PFSK-1 (cell line): Measurements from ENCODE around the gene CTNND2.

Experiments used
- FOXP2 ChIP-seq: optimal IDR thresholded peaks from 2 replicates; pipeline ENCODE3; 2011; ENCODE audit warnings: borderline replicate concordance, control low read depth, inconsistent platforms; ENCODE audit not compliant: insufficient read depth; ENCODE audit errors: extremely low read length, extremely low read depth
- POLR2AphosphoS5 ChIP-seq: IDR thresholded peaks from 2 replicates; pipeline ENCODE4 v1.6.1; 2012; ENCODE audit warnings: low read depth, mild to moderate bottlenecking, control low read depth, low read length, moderate library complexity
- SIN3A ChIP-seq: IDR thresholded peaks from 2 replicates; pipeline ENCODE4 v1.6.1; 2012; ENCODE audit warnings: mild to moderate bottlenecking, low read length, moderate library complexity, borderline replicate concordance; ENCODE audit not compliant: insufficient read depth
- TAF1 ChIP-seq: IDR thresholded peaks from 2 replicates; pipeline ENCODE4 v1.6.1; 2012; ENCODE audit warnings: low read length, control low read depth, borderline replicate concordance; ENCODE audit not compliant: insufficient read depth
- TF ChIP-seq, protein P1 (sequence below), 2 experiments: IDR thresholded peaks; 2 replicates each; pipeline versions ENCODE4 v1.6.1 to v1.8.0; 2011 to 2012; ENCODE audit warnings: low read depth in 2 of 2, low read length in 2 of 2, control low read depth in 1 of 2, inconsistent platforms in 1 of 2, mild to moderate bottlenecking in 1 of 2, moderate library complexity in 1 of 2; ENCODE audit not compliant: insufficient read depth in 1 of 2

CTNND2 gene

GRCh38 chr5:11449966-11450365 is 454.3 kb downstream of the CTNND2 start:
- TF ChIP-seq, protein P1, sequence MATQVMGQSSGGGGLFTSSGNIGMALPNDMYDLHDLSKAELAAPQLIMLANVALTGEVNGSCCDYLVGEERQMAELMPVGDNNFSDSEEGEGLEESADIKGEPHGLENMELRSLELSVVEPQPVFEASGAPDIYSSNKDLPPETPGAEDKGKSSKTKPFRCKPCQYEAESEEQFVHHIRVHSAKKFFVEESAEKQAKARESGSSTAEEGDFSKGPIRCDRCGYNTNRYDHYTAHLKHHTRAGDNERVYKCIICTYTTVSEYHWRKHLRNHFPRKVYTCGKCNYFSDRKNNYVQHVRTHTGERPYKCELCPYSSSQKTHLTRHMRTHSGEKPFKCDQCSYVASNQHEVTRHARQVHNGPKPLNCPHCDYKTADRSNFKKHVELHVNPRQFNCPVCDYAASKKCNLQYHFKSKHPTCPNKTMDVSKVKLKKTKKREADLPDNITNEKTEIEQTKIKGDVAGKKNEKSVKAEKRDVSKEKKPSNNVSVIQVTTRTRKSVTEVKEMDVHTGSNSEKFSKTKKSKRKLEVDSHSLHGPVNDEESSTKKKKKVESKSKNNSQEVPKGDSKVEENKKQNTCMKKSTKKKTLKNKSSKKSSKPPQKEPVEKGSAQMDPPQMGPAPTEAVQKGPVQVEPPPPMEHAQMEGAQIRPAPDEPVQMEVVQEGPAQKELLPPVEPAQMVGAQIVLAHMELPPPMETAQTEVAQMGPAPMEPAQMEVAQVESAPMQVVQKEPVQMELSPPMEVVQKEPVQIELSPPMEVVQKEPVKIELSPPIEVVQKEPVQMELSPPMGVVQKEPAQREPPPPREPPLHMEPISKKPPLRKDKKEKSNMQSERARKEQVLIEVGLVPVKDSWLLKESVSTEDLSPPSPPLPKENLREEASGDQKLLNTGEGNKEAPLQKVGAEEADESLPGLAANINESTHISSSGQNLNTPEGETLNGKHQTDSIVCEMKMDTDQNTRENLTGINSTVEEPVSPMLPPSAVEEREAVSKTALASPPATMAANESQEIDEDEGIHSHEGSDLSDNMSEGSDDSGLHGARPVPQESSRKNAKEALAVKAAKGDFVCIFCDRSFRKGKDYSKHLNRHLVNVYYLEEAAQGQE (IDR thresholded peaks at IDR 0.05; ENCODE audit: insufficient read depth in 1 of 2, low read depth in 2 of 2, low read length in 2 of 2), result no peak
- TF ChIP-seq TAF1 (no peak), FOXP2 (no peak), POLR2AphosphoS5 (no peak), SIN3A (no peak)

- TF ChIP-seq, protein P1 (IDR thresholded peaks at IDR 0.05; ENCODE audit: insufficient read depth in 1 of 2, low read depth in 2 of 2, low read length in 2 of 2), result no peak
- TF ChIP-seq POLR2AphosphoS5 (no peak), TAF1 (no peak), SIN3A (no peak), FOXP2 (no peak)
These were observed 455.0 kb downstream of the CTNND2 start for GRCh38 chr5:11449217-11449616.

DNA sequence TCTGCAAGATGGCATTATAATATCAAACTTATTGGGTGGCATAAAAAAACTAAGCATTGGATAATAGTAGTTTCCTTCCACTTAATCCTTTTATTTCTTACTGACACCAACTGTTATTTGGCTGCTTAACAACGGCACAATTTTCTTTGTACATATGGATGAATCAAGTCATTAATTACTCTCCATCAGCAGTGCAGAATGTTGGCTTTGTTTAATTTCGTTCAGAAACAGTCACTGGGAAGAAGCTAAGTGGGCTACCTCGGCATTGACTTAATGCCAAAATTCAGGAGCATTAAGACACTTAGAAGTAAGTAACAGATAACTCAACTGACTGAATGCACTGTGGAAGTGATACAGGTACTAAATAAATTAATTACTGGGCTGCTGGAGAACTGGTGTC is 460.4 kb downstream of the CTNND2 start:
- TF ChIP-seq, protein P1 (IDR thresholded peaks at IDR 0.05; ENCODE audit: insufficient read depth in 1 of 2, low read depth in 2 of 2, low read length in 2 of 2), result no peak
- TF ChIP-seq TAF1 (no peak), FOXP2 (no peak), POLR2AphosphoS5 (no peak), SIN3A (no peak)

- TF ChIP-seq FOXP2 (no peak), POLR2AphosphoS5 (no peak), TAF1 (no peak), SIN3A (no peak)
- TF ChIP-seq, protein P1 (IDR thresholded peaks at IDR 0.05; ENCODE audit: insufficient read depth in 1 of 2, low read depth in 2 of 2, low read length in 2 of 2), result no peak
These were observed 472.1 kb downstream of the CTNND2 start for GRCh38 chr5:11432116-11432515.

DNA sequence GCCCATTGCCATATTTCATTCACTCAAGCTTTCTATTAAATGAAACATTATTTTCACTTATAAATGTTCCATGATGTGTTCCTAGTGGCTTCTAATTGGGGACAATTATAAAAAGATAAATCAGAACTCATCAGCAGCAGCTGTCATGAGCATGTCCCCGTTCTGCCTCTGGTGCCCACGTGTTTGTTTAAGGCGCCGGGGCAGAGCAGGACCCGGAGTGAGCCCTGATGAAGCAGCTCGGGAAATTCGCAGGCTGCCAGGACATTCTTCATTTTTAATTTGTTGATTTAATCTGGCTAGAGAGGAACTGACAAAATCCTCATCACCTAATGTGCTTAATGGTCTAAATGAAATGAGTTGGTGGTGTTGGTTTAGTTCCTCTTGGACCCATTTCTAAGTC is 475.0 kb downstream of the CTNND2 start:
- TF ChIP-seq TAF1, result no peak
- TF ChIP-seq SIN3A, result no peak
- no peak for TF ChIP-seq POLR2AphosphoS5
- TF ChIP-seq FOXP2, result no peak
- TF ChIP-seq, protein P1 (IDR thresholded peaks at IDR 0.05; ENCODE audit: insufficient read depth in 1 of 2, low read depth in 2 of 2, low read length in 2 of 2), result no peak
